Embryonic facial prominence (tissue), 1 donor: ENCODE data around the gene NDUFB11.

Experiments
- DNase-seq: peaks from one replicate; pipeline ENCODE4 v3.0.0-alpha.2; 2016; ENCODE audit errors: extremely low spot score

Gene NDUFB11

DNA sequence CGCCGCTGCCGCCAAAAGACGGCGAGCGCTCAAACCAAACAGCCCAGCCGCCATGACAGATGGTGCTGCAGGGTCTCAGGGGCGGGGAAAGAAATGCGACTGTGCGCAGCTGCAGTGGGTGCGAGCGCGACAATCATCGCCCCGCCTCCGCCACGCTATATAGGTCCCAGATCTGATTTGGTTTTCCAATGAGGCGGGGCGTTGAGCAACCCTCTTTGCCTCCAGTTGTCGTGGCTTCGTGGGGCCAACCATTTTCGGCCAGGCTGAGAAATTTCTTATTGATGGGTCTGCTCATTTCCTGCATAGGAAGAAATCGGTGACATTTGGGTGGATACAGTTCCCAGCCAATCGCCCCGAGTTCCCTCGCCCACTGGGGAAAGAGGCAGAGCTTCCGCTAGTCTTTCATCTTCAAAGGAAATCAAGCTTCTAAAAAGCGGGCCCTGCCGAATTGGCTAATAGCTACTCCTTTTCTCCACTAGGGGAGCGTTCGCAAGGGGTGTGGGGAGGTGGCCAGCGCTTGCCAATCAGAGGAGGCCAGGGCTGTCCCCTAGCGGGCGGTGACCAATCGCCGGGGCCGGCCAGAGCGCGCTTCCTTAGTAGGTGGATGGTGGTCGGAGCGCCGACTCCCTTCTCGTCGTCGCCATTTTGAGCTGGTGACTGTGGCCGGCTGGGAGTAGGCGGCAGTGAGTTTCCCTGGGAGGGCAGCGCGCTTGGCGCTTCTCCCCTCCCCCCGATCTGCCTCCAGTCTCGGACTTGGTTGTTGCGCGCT, at the start of gene NDUFB11, which contains the start of gene RBM10:
Gene NDUFB11, minus strand, starts transcription at position 77 of the 769 bp plus-strand sequence. Its CDS starts 23 bp downstream, at position 54.
Gene RBM10, plus strand, starts transcription at position 596 of the 769 bp plus-strand sequence. CDS start 2,261 bp downstream, outside the sequence.
- peak; percentile 82 for DNase-seq

DNA sequence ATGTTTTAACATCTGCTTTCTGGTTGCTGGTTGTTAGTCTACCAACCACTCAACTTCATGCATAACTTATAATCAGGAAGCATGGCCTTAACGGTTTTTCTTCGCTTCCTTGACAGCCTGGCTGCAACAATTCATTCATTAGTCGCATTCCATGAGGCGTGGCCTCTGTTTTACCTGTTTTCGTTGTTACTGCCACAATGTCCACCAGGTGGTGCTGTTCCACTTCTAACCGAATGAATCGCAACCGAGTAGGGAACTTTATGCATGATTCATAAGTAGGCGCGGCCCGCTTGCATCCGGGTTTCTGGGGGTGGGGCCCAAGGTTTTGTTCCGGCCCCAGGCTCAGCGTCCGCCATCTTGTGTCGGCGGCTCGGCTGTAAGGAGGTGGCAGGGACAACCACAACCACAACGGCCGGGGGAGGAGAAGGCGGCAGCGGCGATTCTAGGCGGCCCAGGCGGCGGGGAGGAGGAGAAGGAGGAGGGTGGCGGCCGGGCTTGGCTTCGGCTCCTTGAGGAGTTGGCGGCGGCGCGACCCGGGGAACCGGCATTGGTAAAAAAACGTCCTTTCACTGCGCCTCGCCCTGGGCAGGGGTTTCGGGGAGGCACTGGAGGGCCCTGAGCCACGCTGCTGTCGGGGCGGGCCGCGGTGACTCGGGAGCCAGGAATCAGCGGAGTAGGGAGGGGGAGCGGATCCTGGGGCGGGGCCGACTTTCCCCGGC, 49.1 kb upstream of the NDUFB11 start, which contains the start of gene UBA1:
Gene UBA1, plus strand, starts transcription at position 355 of the 719 bp plus-strand sequence. CDS start 4,974 bp downstream, outside the sequence.
- peak; percentile 83 for DNase-seq

DNA sequence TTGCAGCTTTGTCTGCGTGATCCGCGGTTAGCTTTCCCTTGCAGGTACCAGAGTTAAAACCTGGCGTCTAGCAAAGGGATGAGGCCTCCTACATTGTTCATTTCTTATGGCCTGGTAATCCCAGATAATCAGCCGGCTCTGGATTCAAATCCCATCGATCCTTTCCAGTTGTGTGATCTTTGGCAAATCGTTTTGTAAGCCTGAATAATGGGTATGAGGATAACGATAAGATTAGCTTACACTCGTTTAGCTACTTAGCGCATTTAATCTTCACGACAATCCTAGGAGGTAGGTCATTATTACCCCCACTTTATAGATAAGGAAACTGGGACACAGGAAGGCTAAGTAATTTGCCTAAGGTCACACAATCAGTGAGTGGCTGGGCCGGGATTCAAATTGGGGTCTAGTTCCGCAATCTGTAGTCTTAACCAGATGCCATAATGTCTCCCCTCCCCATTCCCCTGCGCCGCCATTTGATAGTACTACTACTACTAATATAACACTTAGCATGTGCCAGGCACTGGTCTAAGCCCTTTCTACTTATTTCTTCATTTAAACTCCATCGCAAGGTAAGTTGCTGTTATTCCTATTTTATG, 47.4 kb upstream of the NDUFB11 start:
- DNase-seq: no peak

DNA sequence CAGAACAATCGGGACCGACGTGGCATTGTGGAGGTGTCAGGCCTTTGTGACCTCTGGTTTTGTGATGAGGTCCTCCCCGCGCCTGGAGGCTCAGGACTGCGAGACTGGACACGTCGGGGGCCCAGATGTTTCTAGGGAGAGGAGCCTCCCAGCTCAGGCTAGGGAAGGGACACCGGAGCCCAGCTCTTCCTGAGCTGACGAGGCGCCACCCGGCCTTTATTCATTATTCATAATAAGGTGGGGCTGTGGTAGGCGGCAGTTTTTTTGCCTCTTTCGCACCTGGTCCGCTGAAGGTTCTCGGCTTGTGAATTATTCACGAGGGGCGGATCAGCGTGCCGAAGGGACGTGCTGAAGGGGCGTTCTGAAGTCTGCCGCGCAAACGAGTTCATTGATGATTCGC, 46.8 kb upstream of the NDUFB11 start:
- DNase-seq: no peak

DNA sequence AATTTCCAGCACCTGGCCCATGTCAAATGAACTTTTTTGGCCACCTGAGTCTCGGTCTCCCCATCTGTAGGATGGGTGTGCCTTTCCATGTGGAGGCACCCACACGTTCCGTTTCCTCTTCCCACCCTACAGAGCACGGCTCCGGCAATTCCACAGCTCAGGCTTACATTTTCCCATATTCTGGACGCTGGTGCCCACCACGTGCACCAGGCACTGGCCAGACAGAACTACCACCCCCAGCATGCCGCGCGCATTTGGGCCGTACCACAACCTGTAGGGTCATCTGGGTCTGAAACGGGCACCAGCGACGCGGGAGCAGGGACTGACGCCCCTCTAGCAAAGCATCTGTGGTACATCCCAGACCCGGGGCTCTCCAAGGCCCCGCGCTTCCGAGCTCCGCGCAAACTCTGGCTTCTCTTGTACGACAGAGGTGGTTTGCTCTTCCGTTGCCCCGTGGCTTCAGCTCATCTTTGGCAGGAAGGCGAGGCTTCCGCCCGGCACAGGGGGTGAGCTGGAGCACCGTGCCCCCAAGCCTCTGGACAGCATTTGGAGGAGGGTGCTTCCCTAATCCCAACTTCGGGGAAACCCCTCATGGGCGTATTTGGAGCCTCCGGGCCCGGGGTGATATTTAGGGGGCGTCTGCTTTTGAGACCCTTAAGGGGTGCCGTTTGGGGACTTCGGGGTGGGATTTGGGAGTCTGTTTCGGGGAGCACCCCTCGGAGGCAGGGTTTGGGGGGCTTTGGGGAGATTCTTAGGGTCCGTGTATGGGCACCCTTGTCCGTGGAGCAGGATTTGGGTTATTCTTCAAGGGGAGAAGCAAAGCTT, 46.2 kb upstream of the NDUFB11 start:
- peak; percentile 61 for DNase-seq

DNA sequence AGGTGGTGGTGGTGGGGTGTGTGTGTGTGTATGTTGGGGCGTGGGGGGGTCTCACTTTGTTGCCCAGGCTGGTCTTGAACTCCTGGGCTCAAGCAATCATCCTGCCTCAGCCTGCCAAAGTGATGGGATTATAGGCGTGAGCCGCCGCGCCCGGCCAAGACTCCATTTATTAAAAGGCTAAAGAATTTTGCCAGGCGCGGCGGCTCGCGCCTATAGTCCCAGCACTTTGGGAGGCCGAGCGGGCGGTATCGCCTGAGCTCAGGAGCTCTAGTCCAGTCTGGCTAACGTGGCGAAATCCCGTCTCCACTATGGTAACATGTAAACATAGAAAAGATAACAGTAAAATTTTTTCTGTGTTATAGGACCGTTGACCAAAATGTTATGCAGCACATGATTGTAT, 45.4 kb upstream of the NDUFB11 start:
- DNase-seq: no peak

DNA sequence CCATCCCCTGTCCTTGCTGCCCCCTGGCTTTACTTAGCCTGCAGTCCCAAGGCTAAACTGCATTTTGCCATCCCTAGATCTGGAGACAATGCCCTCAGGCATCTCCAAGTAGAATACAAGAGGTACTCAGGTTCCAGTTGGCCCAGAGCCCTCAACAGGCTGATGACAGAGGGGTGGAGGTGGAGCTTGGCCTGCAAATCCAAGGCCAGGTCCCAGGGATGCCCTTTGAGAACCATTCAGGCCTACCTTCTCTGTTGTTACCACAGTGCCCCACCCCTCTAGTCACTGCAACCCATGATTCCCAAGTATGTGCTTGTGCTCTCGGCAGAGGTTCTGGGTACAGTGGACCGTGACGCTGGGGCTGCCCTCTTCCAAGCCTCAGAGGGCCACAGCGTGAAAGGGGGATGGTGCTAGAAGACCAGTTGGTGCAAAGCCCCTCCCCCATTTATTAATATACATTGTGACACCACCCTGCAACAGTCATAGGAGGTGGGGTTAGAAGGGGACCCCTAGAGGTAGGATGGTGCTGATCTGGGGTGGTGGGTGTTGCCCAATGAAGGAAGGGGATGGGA, 42.7 kb upstream of the NDUFB11 start:
- no peak for DNase-seq

DNA sequence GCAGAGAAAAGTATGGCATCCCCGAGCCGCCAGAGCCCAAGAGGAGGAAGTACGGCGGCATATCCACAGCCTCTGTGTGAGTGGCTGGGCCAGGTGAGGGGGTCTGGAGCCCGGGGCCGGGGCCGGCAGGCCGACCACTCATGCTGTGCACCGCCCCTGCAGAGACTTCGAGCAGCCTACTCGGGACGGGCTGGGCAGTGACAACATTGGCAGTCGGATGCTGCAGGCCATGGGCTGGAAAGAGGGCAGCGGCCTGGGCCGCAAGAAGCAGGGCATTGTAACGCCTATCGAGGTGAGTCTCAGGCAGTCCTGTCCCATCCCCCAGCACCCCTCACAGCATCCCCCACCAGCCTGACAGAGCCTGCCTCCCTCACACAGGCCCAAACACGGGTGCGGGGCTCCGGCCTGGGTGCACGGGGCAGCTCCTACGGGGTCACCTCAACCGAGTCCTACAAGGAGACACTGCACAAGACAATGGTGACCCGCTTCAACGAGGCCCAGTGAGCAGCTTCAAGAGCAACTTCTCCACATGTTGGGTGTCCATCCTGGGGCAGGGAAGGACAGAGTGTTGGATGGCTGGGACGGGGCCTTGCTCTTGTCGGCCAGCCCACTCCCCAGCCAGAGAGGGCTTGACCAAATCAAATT, 41.7 kb upstream of the NDUFB11 start:
- DNase-seq: no peak

DNA sequence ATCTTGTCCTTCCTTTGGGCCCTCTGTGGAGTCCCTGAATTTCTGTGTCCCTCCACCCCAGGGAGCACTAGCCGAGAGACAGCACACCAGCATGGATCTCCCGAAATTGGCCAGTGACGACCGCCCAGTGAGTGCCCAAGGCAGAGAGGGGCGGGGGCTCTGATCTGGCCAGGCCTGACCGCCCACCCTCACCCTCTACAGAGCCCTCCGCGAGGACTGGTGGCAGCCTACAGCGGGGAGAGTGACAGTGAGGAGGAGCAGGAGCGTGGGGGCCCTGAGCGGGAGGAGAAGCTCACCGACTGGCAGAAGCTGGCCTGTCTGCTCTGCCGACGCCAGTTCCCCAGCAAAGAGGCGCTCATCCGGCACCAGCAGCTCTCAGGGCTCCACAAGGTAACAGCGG, 40.7 kb upstream of the NDUFB11 start:
- no peak for DNase-seq

DNA sequence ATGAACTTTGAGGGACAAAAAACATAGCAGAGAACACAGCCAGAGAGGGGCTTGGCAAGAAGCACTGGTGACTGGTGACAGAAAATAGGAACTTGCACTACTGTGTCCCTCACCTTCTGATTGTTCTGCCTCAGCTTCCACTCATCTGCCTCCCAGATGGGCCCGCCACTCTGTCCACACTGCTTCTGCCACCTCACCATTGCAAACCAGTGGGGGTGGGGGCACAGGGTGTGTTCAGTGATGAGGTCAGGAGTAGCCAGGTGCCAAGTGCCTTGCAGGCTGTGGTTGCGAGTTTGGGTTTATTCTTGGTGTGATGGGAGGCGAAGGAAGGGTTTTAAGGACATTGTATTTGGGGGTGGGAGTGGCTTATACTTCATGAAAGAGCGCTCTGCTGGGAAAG, 40.0 kb upstream of the NDUFB11 start:
- DNase-seq: no peak

DNA sequence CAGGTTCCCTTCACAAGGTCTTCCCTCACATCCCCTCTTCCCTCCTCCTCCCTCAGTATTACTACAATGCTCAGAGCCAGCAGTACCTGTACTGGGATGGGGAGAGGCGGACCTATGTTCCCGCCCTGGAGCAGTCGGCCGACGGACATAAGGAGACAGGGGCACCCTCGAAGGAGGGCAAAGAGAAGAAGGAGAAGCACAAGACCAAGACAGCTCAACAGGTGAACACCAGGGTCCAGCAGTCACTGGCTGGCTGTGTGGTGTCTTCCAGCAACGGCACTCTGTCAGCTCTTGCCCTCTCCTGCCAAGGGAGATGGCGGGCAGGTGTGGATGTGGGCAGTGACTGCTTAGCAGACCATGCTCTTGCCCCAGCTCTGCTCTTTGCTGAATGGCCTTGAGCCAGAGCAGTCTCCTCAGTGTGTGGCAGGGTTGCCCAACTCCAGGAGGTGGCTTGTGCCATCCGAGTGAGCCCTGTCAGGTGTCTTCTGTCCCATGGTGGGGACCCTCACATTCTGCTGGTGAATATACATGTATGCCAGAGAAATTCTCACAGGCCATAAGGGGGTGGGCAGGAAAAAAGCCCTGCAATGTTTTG, 37.7 kb upstream of the NDUFB11 start:
- no peak for DNase-seq

DNA sequence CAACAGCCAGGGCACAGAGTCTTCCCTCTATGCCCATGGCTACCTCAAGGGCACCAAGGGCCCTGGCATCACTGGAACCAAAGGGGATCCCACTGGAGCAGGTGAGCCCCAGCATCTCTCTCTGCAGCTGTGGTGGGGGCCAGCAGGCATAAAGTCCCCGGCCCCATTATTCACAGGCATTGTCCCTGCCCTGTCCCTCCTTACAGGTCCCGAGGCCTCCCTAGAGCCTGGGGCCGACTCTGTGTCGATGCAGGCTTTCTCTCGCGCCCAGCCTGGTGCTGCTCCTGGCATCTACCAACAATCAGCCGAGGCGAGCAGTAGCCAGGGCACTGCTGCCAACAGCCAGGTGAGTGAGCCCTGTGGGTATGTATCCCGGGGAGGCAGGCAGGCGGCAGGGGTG, 36.8 kb upstream of the NDUFB11 start:
- no peak for DNase-seq

DNA sequence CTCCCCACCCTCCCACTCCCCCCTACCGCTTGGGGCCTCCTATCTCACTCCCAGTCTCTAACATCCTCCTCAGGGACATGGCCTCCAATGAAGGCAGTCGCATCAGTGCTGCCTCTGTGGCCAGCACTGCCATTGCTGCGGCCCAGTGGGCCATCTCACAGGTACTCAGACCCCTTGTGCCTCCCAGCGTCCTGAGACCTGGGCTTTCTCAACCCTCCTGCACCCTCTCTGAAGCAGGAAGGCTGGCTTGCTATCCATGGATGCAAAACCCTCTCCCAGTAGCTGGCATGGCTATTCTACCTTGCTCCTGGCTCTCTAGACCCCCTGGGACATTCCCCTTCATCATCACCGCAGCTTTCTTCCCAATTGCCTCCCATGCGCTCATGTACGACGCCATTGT, 35.8 kb upstream of the NDUFB11 start:
- DNase-seq: no peak

DNA sequence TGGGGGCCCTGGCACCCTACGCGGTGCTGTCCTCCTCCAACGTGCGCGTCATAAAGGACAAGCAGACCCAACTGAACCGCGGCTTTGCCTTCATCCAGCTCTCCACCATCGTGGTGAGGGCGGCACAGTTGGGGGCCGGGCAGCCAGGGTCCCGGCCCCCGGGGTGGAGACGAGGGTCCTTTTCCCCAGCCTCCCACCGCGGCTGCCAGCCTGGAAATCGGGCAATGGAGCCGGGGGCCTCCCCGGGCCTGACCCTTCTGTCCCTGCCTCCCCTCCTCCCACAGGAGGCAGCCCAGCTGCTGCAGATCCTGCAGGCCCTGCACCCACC, 35.4 kb upstream of the NDUFB11 start:
- DNase-seq: no peak

DNA sequence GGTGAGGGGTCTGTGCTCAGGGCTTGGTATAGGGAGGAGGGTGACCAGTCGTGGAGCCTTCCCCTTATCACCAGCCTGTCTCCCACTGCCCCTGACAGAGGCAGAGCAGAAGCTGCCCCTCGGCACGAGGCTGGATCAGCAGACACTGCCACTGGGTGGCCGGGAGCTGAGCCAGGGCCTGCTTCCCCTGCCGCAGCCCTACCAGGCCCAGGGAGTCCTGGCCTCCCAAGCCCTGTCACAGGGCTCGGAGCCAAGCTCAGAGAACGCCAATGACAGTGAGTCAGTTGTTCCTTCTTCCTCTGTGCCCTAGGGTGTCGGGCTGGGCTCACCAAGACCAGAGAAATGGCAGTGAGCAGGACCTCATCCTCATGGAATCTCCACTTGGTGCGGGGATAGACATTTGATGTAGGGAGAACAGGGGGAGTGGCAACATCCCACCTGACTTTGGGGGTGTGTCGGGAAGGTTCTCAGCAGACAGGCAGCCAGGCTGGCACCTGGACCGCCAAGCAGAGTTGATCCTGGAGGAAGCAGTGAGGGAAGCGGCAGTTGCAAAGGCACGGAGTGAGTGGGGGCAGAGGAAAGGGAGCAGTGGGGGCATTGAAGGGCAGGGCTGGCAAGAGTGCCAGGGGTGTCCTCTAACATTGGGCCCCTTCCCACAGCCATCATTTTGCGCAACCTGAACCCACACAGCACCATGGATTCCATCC, 34.9 kb upstream of the NDUFB11 start:
- DNase-seq: no peak

DNA sequence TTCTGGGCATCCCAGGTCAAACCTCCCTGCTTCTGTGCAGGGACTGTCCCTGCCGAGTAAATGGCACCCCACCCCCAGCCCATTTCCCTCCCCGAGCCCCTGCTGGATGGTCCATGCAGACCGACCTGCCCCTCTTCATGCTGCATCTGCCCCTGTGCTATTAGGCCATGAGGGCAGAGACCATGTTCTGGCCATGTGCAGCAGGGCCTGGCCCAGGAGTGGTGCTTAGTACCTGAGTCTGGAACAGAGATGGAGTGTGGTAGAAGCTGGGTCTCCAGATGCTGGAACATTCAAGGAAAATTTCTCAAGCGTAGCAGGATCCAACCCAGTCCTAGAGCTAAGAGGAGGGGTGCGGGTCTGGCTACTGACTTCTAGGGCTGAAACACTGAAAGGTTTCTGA, 33.8 kb upstream of the NDUFB11 start:
- no peak for DNase-seq

DNA sequence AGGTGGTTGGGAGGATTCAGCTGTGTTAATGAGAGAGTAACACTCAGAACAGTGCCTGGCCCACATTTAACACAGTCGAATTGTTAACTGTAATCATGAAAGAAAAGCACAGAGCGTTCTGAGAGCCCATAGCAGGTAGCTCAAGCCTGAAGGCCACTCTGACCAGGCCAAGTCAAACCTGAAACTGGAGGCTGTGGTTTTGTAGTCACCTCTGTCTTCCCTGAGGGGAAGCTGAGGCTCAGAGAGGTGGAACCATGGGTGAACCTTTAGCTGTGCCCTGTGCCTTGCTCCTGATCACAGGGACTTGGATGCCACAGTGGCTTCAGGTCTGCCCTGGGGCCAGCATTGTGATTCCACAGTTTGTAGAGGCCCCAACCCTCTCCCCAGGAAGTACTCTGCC, 32.6 kb upstream of the NDUFB11 start:
- no peak for DNase-seq

DNA sequence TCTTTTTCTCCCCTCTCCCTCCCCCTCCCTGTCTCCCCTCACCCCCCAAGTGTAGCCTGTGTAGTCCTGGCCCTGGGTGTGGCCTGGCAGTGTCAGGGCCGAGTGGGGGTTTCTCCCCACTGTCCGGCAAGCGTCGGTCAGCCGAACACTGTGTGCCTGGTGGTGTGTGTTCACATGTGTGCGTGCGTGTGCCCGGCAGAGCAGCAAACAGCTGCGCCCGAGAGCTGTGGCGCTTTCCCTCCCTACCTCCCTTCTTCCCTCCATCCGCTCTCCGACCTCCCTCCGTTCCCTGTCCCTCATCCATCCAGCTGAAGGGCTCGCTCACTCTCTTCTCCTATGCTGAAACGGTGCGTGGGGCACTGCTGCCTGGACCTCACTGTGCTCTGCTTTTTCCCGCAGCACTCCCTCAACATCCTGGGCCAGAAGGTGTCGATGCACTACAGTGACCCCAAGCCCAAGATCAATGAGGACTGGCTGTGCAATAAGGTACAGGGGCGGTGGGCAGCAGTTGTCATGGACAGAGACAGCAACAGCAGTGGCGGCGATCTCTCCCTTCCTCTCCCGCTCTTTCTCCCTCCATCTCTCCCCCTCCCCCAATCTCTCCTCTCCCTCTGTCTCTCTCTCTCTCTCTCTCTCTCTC, 31.7 kb upstream of the NDUFB11 start:
- DNase-seq: no peak

DNA sequence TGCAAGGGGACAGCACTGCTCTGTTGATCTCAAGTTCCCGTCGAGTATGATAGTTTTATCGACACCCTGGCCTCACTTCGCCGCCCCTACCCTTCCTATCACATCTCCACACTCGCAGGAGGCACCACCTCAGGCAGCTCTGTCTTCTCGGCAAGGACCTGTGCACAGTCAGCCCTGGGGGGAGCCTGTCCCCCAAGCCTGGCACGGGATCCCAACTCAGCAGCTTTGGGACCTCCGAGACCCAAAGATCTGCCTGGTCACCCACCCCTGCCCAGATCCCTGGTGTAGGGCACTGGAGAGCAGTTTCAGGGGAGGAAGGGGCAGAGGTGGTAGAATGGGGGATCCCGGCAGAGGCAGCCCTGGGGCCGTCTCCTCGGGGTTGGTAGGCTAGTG, 31.1 kb upstream of the NDUFB11 start:
- DNase-seq: no peak
